Spleen (tissue), 11 donors: ENCODE data around the gene SNRPA. TPM values are rescaled to one million over a fixed set of nuclear protein-coding genes. Genes with fewer than 3 reads are reported as not detected.

Source experiments
- DNase-seq: peaks from one replicate; pipeline ENCODE4 v3.0.0-alpha.2; 2020
- H3K27ac ChIP-seq, 8 donors: fragments of 200-600 bp; sonication (generic) in 7 of 8; 1 replicate in 4 of 8; 2 replicates in 4 of 8; pipeline versions ENCODE4 v1.5.0 to v1.8.0; 2016 to 2021; ENCODE audit warnings: inconsistent platforms in 4 of 8, mild to moderate bottlenecking in 4 of 8, moderate library complexity in 1 of 8
- H3K27me3 ChIP-seq, 7 donors: fragments of 200-600 bp; sonication (generic) in 6 of 7; replicated peaks in 1 of 7; 1 replicate in 4 of 7; 2 replicates in 3 of 7; pipeline versions ENCODE4 v1.5.0 to v1.8.0; 2016 to 2021; ENCODE audit warnings: inconsistent platforms in 3 of 7, mild to moderate bottlenecking in 1 of 7
- H3K36me3 ChIP-seq, 6 donors: fragments of 200-600 bp; sonication (generic) in 5 of 6; 1 replicate in 4 of 6; 2 replicates in 2 of 6; pipeline versions ENCODE4 v1.5.0 to v1.8.0; 2016 to 2021; ENCODE audit warnings: inconsistent platforms in 2 of 6
- H3K4me1 ChIP-seq, 6 donors: fragments of 200-600 bp; sonication (generic) in 5 of 6; 1 replicate in 3 of 6; 2 replicates in 3 of 6; pipeline versions ENCODE4 v1.5.0 to v1.8.0; 2016 to 2021; ENCODE audit warnings: inconsistent platforms in 3 of 6
- H3K4me3 ChIP-seq, 8 donors: fragments of 200-600 bp; sonication (generic) in 7 of 8; 1 replicate in 4 of 8; 2 replicates in 4 of 8; pipeline versions ENCODE4 v1.5.0 to v1.8.0; 2016 to 2021; ENCODE audit warnings: inconsistent platforms in 4 of 8, mild to moderate bottlenecking in 4 of 8, moderate library complexity in 2 of 8
- H3K9me3 ChIP-seq, 8 donors: fragments of 200-600 bp; sonication (generic) in 7 of 8; 1 replicate in 4 of 8; 2 replicates in 4 of 8; pipeline versions ENCODE4 v1.5.0 to v1.8.0; 2016 to 2021; ENCODE audit warnings: inconsistent platforms in 4 of 8
- CTCF ChIP-seq, 11 experiments: fragments of 200-600 bp in 7 of 11; fragments of 450-650 bp in 4 of 11; sonication (generic) in 4 of 11; IDR thresholded peaks in 8 of 11; conservative IDR thresholded peaks in 3 of 11; 1 replicate in 7 of 11; 2 replicates in 4 of 11; pipeline versions ENCODE4 v1.4.0 to v1.8.0; 2016 to 2021; ENCODE audit warnings: antibody characterized with exemption in 11 of 11, inconsistent platforms in 4 of 11, mild to moderate bottlenecking in 1 of 11
- POLR2A ChIP-seq, 3 donors: fragments of 450-650 bp; IDR thresholded peaks; one replicate each; pipeline ENCODE4 v1.5.1; 2017; ENCODE audit warnings: antibody characterized with exemption in 3 of 3, mild to moderate bottlenecking in 1 of 3
- POLR2AphosphoS5 ChIP-seq, 3 donors: sonication (generic); formaldehyde crosslinking; IDR thresholded peaks; one replicate each; pipeline ENCODE4 v1.5.1; 2017; ENCODE audit warnings: antibody characterized with exemption in 3 of 3
- WGBS, 5 donors: extraction: QIAGEN DNeasy Blood & Tissue Kit in 3 of 5; methylation state at CpG; one replicate each; pipeline versions ENCODE4 v1.1.5 to v1.1.7; 2013 to 2018; 5-methylcytosine and 5-hydroxymethylcytosine counted together
- intact Hi-C: fragments of 100-400 bp; cut with DNase I; formaldehyde crosslinking; loops from one replicate; pipeline ENCODE4 v1.15.0; 2023; ENCODE audit warnings: low total_unique reads
- polyA plus RNA-seq, 3 donors: library from polyadenylated mRNA; stranded (reverse); fragments of 200-250 nt; gene quantifications; one replicate each; pipeline ENCODE4 v1.2.1, GENCODE V29; 2013
- total RNA-seq, 7 donors: library from RNA; depleted of rRNA in 3 of 7; stranded (reverse); fragments of >200 nt in 3 of 7; fragmentation: NEBNext Ultra II Directional in 4 of 7; extraction: Animal tissue kit (Norgen Biotek cat#: 25700) in 4 of 7; gene quantifications; one replicate each; pipeline versions ENCODE4 v1.1.0 to v1.2.1, GENCODE V29; 2016 to 2021
- donor health status: healthy with polysubstance abuse.
- donor health status: DM: no; HTN: no; CAD: no; lungs with moderate emphysema.
- donor health status: DM: no; HTN: no; CAD: no.
- donor health status: Bipolar disorder and iron deficiency.
- donor health status: healthy.
- donor health status: DM: no; HTN: no; CAD: no.
- donor health status: DM: yes; HTN: yes; CAD: no.

The SNRPA gene
- total and polyA plus RNA-seq, 10 donors: 52.9 to 76.9 (median 64.1) TPM

GRCh38 chr19:40807147-40808020 is 56.4 kb downstream of the SNRPA start:
- no peaks in the 10 kb centered on the region for H3K27me3 ChIP-seq
- peak overlapping the region in 5 of 8 donors; percentile 1 to 96 (median 17) for H3K4me3 ChIP-seq
- WGBS, 5 donors: 62 to 86% (median 68%) methylated on average over 10 to 18 of the region's 18 CpGs
- TF ChIP-seq CTCF (IDR thresholded peaks at IDR 0.05 in 8 of 11, conservative IDR thresholded peaks at IDR 0.05 in 3 of 11) (peak in 7 of 11 experiments; percentile 11 to 61 (median 45)), POLR2A (IDR thresholded peaks at IDR 0.05) (no peak), POLR2AphosphoS5 (IDR thresholded peaks at IDR 0.05) (peak in 2 of 3 donors; percentile 1 to 2)
- H3K36me3 ChIP-seq: peaks cover 0 to 76% (median 34%) of the 10 kb centered on the region in 6 donors
- H3K9me3 ChIP-seq: no peaks in the 10 kb centered on the region
- peaks cover 84 to 100% (median 97%) of the 10 kb centered on the region in 6 donors for H3K4me1 ChIP-seq
- peak overlapping the region; percentile 43 to 99 (median 94) for H3K27ac ChIP-seq
- intact Hi-C loops: loop anchor here (10.0 kb wide), 1 partner anchor 53 kb away; the partner anchor contains the start of genes ACTMAP and SNRPA
- no peak for DNase-seq

GRCh38 chr19:40808021-40808325 is 57.0 kb downstream of the SNRPA start:
- Histone ChIP-seq H3K9me3 (no peaks in the 10 kb centered on the region), H3K36me3 (peaks cover 0 to 70% (median 34%) of the 10 kb centered on the region in 6 donors), H3K4me1 (peaks cover 81 to 100% (median 94%) of the 10 kb centered on the region in 6 donors), H3K27me3 (no peaks in the 10 kb centered on the region), H3K27ac (peak overlapping the region in 6 of 8 donors; percentile 35 to 99 (median 97)), H3K4me3 (peak overlapping the region in 1 of 8 donors; percentile 11)
- DNase-seq: peak; percentile 76
- intact Hi-C loops: loop anchor here (10.0 kb wide), 1 partner anchor 53 kb away; the partner anchor contains the start of genes ACTMAP and SNRPA
- TF ChIP-seq CTCF (IDR thresholded peaks at IDR 0.05 in 8 of 11, conservative IDR thresholded peaks at IDR 0.05 in 3 of 11) (no peak), POLR2A (IDR thresholded peaks at IDR 0.05) (no peak), POLR2AphosphoS5 (IDR thresholded peaks at IDR 0.05) (peak in 2 of 3 donors; percentile 16 to 21)
- WGBS, 5 donors: 71 to 77% (median 72%) methylated on average over 2 of the region's 2 CpGs; no CpG with 5 or more reads in 1 of the 5 donors

GRCh38 chr19:40808497-40808896 is 57.5 kb downstream of the SNRPA start:
- TF ChIP-seq CTCF (IDR thresholded peaks at IDR 0.05 in 8 of 11, conservative IDR thresholded peaks at IDR 0.05 in 3 of 11): no peak
- peak in 2 of 3 donors; percentile 50 to 72 for TF ChIP-seq POLR2AphosphoS5 (IDR thresholded peaks at IDR 0.05)
- no peak for TF ChIP-seq POLR2A (IDR thresholded peaks at IDR 0.05)
- H3K27ac ChIP-seq: peak overlapping the region in 7 of 8 donors; percentile 35 to 99 (median 96)
- intact Hi-C loops: loop anchor here (10.0 kb wide), 1 partner anchor 54 kb away; the partner anchor contains the start of genes ACTMAP and SNRPA
- no peaks in the 10 kb centered on the region for H3K9me3 ChIP-seq
- peaks cover 0 to 65% (median 34%) of the 10 kb centered on the region in 6 donors for H3K36me3 ChIP-seq
- peaks cover 76 to 98% (median 91%) of the 10 kb centered on the region in 6 donors for H3K4me1 ChIP-seq
- DNase-seq: peak; percentile 77
- H3K4me3 ChIP-seq: peak overlapping the region in 1 of 8 donors; percentile 11
- no peaks in the 10 kb centered on the region for H3K27me3 ChIP-seq
- 83 to 91% (median 87%) methylated on average over 5 of the region's 5 CpGs for WGBS, 5 donors
